Measurements from ENCODE around the gene STMND1.

GRCh38 chr6:17097982-17098381 is 3.9 kb upstream of the STMND1 start:
- TF ChIP-seq POLR2A (IDR thresholded peaks at IDR 0.05; ENCODE audit: low read depth, low read length) (no peak), POLR2AphosphoS5 (IDR thresholded peaks at IDR 0.05; ENCODE audit: low read depth, low read length) (no peak), TAF1 (IDR thresholded peaks at IDR 0.05; ENCODE audit: borderline replicate concordance, low read depth, low read length) (no peak)
